WTC11 (cell line): ENCODE measurements around the gene BCL11B. TPM values are rescaled to one million over a fixed set of nuclear protein-coding genes. Genes with fewer than 3 reads are reported as not detected.

Source experiments
- ATAC-seq: fragments of 200-7000 bp; cut with Tn5 transposase; 2 replicates; pipeline ENCODE4 v1.10.0; 2021; ENCODE audit warnings: mild to moderate bottlenecking, moderate library complexity
- CTCF ChIA-PET: fragments of 300-600 bp; sonication (Branson Sonifier 250); formaldehyde crosslinking; loops from one replicate; lab custom pipeline; 2021; ENCODE audit warnings: antibody characterized with exemption; lab: Charles Lee
- POLR2A ChIA-PET: fragments of 350-600 bp; sonication (Branson Sonifier 250); formaldehyde crosslinking; loops from one replicate; lab custom pipeline; 2021; ENCODE audit warnings: antibody characterized with exemption; lab: Charles Lee
- DNase-seq: peaks from one replicate; pipeline ENCODE4 v3.0.0; 2021; ENCODE audit warnings: low spot score
- H3K27ac Mint-ChIP-seq: 2 replicates; pipeline ENCODE4 v1.8.0; 2021; ENCODE audit warnings: mixed read lengths
- H3K27me3 Mint-ChIP-seq: 2 replicates; pipeline ENCODE4 v1.8.0; 2021; ENCODE audit warnings: low read depth, mild to moderate bottlenecking, moderate library complexity, mixed read lengths
- H3K36me3 Mint-ChIP-seq: 2 replicates; pipeline ENCODE4 v1.8.0; 2021; ENCODE audit warnings: mixed read lengths
- H3K4me1 Mint-ChIP-seq: 2 replicates; pipeline ENCODE4 v1.8.0; 2022; ENCODE audit warnings: mixed read lengths
- H3K4me3 Mint-ChIP-seq: 2 replicates; pipeline ENCODE4 v1.8.0; 2021; ENCODE audit warnings: mild to moderate bottlenecking, moderate library complexity, mixed read lengths
- H3K9me3 Mint-ChIP-seq: 2 replicates; pipeline ENCODE4 v1.8.0; 2021; ENCODE audit warnings: mixed read lengths
- CREB1 ChIP-seq: sonication (generic); formaldehyde crosslinking; IDR thresholded peaks from 2 replicates; pipeline ENCODE4 v1.8.0; 2023; ENCODE audit warnings: mild to moderate bottlenecking, missing genetic modification reagents
- EMX1 ChIP-seq: fragments of 250-450 bp; sonication (Bioruptor Pico); IDR thresholded peaks from 2 replicates; pipeline ENCODE4 v1.8.0; 2021; ENCODE audit warnings: mild to moderate bottlenecking
- FOXK1 ChIP-seq: sonication (generic); formaldehyde crosslinking; IDR thresholded peaks from 2 replicates; pipeline ENCODE4 v1.8.0; 2022; ENCODE audit warnings: mild to moderate bottlenecking, moderate library complexity, missing genetic modification reagents
- JUN ChIP-seq: sonication (generic); formaldehyde crosslinking; IDR thresholded peaks from 2 replicates; pipeline ENCODE4 v1.8.0; 2023; ENCODE audit warnings: mild to moderate bottlenecking, missing genetic modification reagents
- NFATC4 ChIP-seq: fragments of 250-450 bp; sonication (Bioruptor Pico); IDR thresholded peaks from 2 replicates; pipeline ENCODE4 v1.9.0; 2021; ENCODE audit warnings: mild to moderate bottlenecking
- NFE2L1 ChIP-seq: sonication (generic); formaldehyde crosslinking; IDR thresholded peaks from 2 replicates; pipeline ENCODE4 v1.8.1; 2023; ENCODE audit warnings: missing genetic modification reagents
- NR3C1 ChIP-seq: sonication (generic); formaldehyde crosslinking; conservative IDR thresholded peaks from 2 replicates; pipeline ENCODE4 v1.8.1; 2023; ENCODE audit warnings: low read depth, mild to moderate bottlenecking, missing genetic modification reagents
- RELA ChIP-seq: sonication (generic); formaldehyde crosslinking; IDR thresholded peaks from 2 replicates; pipeline ENCODE4 v1.8.1; 2022; ENCODE audit warnings: missing genetic modification reagents, mild to moderate bottlenecking, borderline replicate concordance
- TCF7 ChIP-seq: sonication (generic); formaldehyde crosslinking; IDR thresholded peaks from 2 replicates; pipeline ENCODE4 v1.8.0; 2022; ENCODE audit warnings: mild to moderate bottlenecking, low read depth, missing genetic modification reagents, moderate library complexity
- ZNF121 ChIP-seq: sonication (generic); formaldehyde crosslinking; IDR thresholded peaks from 2 replicates; pipeline ENCODE4 v1.8.0; 2023; ENCODE audit warnings: missing genetic modification reagents
- ZNF671 ChIP-seq: fragments of 250-450 bp; sonication (Bioruptor Pico); IDR thresholded peaks from 2 replicates; pipeline ENCODE4 v1.8.0; 2021; ENCODE audit warnings: mild to moderate bottlenecking
- ZSCAN18 ChIP-seq: fragments of 250-450 bp; sonication (Bioruptor Pico); IDR thresholded peaks from 2 replicates; pipeline ENCODE4 v2.1.2; 2022; ENCODE audit warnings: mild to moderate bottlenecking, moderate library complexity
- total RNA-seq: library from RNA; stranded (reverse); gene quantifications from 3 replicates; pipeline ENCODE4 v1.2.3, GENCODE V29; 2021
- TF ChIP-seq, protein P1 (sequence below): sonication (generic); formaldehyde crosslinking; IDR thresholded peaks from 2 replicates; pipeline ENCODE4 v1.8.0; 2022; ENCODE audit warnings: mild to moderate bottlenecking, missing genetic modification reagents
- TF ChIP-seq, protein P2 (sequence below): sonication (generic); formaldehyde crosslinking; IDR thresholded peaks from 2 replicates; pipeline ENCODE4 v1.8.1; 2022; ENCODE audit warnings: low read depth, mild to moderate bottlenecking, moderate library complexity, missing genetic modification reagents, borderline replicate concordance
- TF ChIP-seq, protein P3 (sequence below): sonication (generic); formaldehyde crosslinking; conservative IDR thresholded peaks from 2 replicates; pipeline ENCODE4 v1.8.1; 2023; ENCODE audit warnings: mild to moderate bottlenecking, low read depth, missing genetic modification reagents, moderate library complexity
- TF ChIP-seq, protein P4 (sequence below): sonication (generic); formaldehyde crosslinking; IDR thresholded peaks from 2 replicates; pipeline ENCODE4 v1.8.1; 2023; ENCODE audit warnings: mild to moderate bottlenecking, missing genetic modification reagents
- TF ChIP-seq, protein P5 (sequence below): sonication (generic); formaldehyde crosslinking; IDR thresholded peaks from 2 replicates; pipeline ENCODE4 v1.8.1; 2023; ENCODE audit warnings: mild to moderate bottlenecking, missing genetic modification reagents
- TF ChIP-seq, protein P6 (sequence below): sonication (generic); formaldehyde crosslinking; IDR thresholded peaks from 2 replicates; pipeline ENCODE4 v1.8.1; 2022; ENCODE audit warnings: mild to moderate bottlenecking, moderate library complexity, missing genetic modification reagents
- TF ChIP-seq, protein P7 (sequence below): sonication (generic); formaldehyde crosslinking; IDR thresholded peaks from 2 replicates; pipeline ENCODE4 v1.8.1; 2022; ENCODE audit warnings: low read depth, missing genetic modification reagents, borderline replicate concordance

BCL11B gene
- total RNA-seq, 1 experiment from 2014 or later: 9.1 TPM

DNA sequence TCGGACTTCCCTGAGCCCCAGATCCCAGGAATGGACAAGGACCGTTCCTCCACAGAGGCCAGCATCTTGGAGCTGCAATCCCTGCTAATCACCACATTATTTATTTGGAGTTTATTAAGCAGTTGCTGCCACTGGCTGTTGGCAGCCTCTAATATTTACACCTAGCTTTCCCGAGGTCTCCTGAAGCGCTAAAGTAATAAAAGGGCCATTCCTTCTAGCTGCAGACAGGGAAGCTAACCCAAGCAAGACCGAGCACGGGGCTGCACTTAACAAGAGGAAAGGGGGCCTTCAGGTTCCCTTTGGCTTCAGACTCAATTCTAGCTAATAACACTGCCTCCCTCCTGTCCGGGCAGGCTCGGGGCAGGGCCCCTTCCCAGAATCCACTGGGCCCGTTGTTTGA, 63.7 kb downstream of the BCL11B start (continued):
- TF ChIP-seq ZNF671 (CRISPR knock-in tag) (no peak), NR3C1 (CRISPR knock-in tag) (no peak), TCF7 (CRISPR knock-in tag) (no peak)
- TF ChIP-seq, protein P1, sequence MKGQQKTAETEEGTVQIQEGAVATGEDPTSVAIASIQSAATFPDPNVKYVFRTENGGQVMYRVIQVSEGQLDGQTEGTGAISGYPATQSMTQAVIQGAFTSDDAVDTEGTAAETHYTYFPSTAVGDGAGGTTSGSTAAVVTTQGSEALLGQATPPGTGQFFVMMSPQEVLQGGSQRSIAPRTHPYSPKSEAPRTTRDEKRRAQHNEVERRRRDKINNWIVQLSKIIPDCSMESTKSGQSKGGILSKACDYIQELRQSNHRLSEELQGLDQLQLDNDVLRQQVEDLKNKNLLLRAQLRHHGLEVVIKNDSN (CRISPR knock-in tag): no peak

DNA sequence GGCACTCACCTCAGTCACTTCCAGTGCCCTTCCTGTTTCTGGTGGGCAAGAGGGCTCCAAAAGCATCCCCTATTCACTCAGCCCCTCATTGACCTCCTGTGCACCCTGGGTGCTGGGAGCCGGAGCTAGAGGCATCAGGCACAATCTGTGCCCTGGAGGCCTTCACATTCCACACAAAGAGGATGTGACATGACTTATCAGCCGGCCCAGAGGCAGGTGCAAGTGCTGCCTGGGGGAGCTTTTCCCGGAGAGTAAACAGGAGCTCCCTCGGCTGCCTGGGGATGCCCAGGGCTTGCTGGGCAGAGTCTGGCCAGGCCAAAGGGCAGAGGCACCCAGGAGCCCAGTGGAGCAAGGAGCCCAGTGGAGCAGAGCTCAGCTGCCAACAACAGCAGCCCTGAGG, 64.5 kb downstream of the BCL11B start:
- H3K36me3 Mint-ChIP-seq: no peaks in the 10 kb centered on the region
- POLR2A ChIA-PET: no interaction called here
- CTCF ChIA-PET: interaction anchor here (1.1 to 1.5 kb wide), 2 partner anchors 17 to 25 kb away, joined by 3 to 4 read pairs; no protein-coding TSS in a partner anchor
- peak overlapping the region; percentile 67 for H3K27ac Mint-ChIP-seq
- H3K27me3 Mint-ChIP-seq: no peaks in the 10 kb centered on the region
- DNase-seq: no peak
- H3K4me1 Mint-ChIP-seq: peaks cover 38% of the 10 kb centered on the region
- no peak for ATAC-seq
- no peaks in the 10 kb centered on the region for H3K9me3 Mint-ChIP-seq
- TF ChIP-seq RELA (CRISPR knock-in tag) (no peak), FOXK1 (no peak)
- TF ChIP-seq, protein P2, sequence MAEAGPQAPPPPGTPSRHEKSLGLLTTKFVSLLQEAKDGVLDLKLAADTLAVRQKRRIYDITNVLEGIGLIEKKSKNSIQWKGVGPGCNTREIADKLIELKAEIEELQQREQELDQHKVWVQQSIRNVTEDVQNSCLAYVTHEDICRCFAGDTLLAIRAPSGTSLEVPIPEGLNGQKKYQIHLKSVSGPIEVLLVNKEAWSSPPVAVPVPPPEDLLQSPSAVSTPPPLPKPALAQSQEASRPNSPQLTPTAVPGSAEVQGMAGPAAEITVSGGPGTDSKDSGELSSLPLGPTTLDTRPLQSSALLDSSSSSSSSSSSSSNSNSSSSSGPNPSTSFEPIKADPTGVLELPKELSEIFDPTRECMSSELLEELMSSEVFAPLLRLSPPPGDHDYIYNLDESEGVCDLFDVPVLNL (CRISPR knock-in tag): no peak
- no peak overlapping the region for H3K4me3 Mint-ChIP-seq

DNA sequence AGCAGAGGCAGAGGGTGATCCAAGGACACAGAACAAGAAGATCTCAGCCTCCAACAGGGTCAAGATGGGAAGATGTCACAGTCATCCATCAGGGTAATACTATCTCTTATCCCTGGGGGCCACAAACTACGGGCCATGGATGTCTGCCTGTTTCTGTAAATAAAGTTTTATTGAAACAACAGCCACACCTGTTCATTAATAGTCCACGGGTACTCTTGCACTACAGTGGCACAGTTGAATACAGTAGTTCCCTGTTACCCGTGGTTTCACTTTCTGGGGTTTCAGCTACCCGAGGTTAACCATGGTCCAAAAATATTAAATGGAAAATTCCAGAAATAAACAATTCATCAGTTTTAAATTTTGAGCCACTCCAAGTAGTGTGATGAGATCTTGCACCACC, 65.9 kb downstream of the BCL11B start:
- Mint-ChIP-seq H3K36me3 (no peaks in the 10 kb centered on the region), H3K27me3 (no peaks in the 10 kb centered on the region)
- CTCF ChIA-PET: interaction anchor here (1.4 kb wide), 2 partner anchors 18 to 24 kb away, joined by 3 to 4 read pairs; no protein-coding TSS in a partner anchor

More for the DNA sequence above, 65.9 kb downstream of the BCL11B start:
- DNase-seq (no peak), ATAC-seq (no peak)
- H3K27ac Mint-ChIP-seq: peak overlapping the region; percentile 45; the same call in 1 of the 2 replicates
- TF ChIP-seq, protein P3, sequence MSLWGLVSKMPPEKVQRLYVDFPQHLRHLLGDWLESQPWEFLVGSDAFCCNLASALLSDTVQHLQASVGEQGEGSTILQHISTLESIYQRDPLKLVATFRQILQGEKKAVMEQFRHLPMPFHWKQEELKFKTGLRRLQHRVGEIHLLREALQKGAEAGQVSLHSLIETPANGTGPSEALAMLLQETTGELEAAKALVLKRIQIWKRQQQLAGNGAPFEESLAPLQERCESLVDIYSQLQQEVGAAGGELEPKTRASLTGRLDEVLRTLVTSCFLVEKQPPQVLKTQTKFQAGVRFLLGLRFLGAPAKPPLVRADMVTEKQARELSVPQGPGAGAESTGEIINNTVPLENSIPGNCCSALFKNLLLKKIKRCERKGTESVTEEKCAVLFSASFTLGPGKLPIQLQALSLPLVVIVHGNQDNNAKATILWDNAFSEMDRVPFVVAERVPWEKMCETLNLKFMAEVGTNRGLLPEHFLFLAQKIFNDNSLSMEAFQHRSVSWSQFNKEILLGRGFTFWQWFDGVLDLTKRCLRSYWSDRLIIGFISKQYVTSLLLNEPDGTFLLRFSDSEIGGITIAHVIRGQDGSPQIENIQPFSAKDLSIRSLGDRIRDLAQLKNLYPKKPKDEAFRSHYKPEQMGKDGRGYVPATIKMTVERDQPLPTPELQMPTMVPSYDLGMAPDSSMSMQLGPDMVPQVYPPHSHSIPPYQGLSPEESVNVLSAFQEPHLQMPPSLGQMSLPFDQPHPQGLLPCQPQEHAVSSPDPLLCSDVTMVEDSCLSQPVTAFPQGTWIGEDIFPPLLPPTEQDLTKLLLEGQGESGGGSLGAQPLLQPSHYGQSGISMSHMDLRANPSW (CRISPR knock-in tag): no peak
- TF ChIP-seq, protein P4, sequence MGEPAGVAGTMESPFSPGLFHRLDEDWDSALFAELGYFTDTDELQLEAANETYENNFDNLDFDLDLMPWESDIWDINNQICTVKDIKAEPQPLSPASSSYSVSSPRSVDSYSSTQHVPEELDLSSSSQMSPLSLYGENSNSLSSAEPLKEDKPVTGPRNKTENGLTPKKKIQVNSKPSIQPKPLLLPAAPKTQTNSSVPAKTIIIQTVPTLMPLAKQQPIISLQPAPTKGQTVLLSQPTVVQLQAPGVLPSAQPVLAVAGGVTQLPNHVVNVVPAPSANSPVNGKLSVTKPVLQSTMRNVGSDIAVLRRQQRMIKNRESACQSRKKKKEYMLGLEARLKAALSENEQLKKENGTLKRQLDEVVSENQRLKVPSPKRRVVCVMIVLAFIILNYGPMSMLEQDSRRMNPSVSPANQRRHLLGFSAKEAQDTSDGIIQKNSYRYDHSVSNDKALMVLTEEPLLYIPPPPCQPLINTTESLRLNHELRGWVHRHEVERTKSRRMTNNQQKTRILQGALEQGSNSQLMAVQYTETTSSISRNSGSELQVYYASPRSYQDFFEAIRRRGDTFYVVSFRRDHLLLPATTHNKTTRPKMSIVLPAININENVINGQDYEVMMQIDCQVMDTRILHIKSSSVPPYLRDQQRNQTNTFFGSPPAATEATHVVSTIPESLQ (CRISPR knock-in tag): no peak
- TF ChIP-seq, protein P5, sequence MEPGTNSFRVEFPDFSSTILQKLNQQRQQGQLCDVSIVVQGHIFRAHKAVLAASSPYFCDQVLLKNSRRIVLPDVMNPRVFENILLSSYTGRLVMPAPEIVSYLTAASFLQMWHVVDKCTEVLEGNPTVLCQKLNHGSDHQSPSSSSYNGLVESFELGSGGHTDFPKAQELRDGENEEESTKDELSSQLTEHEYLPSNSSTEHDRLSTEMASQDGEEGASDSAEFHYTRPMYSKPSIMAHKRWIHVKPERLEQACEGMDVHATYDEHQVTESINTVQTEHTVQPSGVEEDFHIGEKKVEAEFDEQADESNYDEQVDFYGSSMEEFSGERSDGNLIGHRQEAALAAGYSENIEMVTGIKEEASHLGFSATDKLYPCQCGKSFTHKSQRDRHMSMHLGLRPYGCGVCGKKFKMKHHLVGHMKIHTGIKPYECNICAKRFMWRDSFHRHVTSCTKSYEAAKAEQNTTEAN (CRISPR knock-in tag): no peak
- TF ChIP-seq, protein P6, sequence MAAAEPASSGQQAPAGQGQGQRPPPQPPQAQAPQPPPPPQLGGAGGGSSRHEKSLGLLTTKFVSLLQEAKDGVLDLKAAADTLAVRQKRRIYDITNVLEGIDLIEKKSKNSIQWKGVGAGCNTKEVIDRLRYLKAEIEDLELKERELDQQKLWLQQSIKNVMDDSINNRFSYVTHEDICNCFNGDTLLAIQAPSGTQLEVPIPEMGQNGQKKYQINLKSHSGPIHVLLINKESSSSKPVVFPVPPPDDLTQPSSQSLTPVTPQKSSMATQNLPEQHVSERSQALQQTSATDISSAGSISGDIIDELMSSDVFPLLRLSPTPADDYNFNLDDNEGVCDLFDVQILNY: no peak
- TF ChIP-seq EMX1: no peak
- TF ChIP-seq, protein P7, sequence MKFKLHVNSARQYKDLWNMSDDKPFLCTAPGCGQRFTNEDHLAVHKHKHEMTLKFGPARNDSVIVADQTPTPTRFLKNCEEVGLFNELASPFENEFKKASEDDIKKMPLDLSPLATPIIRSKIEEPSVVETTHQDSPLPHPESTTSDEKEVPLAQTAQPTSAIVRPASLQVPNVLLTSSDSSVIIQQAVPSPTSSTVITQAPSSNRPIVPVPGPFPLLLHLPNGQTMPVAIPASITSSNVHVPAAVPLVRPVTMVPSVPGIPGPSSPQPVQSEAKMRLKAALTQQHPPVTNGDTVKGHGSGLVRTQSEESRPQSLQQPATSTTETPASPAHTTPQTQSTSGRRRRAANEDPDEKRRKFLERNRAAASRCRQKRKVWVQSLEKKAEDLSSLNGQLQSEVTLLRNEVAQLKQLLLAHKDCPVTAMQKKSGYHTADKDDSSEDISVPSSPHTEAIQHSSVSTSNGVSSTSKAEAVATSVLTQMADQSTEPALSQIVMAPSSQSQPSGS (CRISPR knock-in tag): no peak
- TF ChIP-seq CREB1 (CRISPR knock-in tag): no peak
- TF ChIP-seq ZNF671 (CRISPR knock-in tag): no peak
- no peak for TF ChIP-seq ZSCAN18 (CRISPR knock-in tag)
- no peak for TF ChIP-seq JUN
- TF ChIP-seq, protein P1 (CRISPR knock-in tag): no peak
- TF ChIP-seq NFATC4 (CRISPR knock-in tag): no peak
- no peak for TF ChIP-seq ZNF121 (CRISPR knock-in tag)
- no peak for TF ChIP-seq NFE2L1 (CRISPR knock-in tag)
- H3K9me3 Mint-ChIP-seq: no peaks in the 10 kb centered on the region
- no peak overlapping the region for H3K4me3 Mint-ChIP-seq
- H3K4me1 Mint-ChIP-seq: peaks cover 45% of the 10 kb centered on the region
- POLR2A ChIA-PET: no interaction called here
